ENCODE measurements around the gene JADE3.

- TF ChIP-seq, protein P1, sequence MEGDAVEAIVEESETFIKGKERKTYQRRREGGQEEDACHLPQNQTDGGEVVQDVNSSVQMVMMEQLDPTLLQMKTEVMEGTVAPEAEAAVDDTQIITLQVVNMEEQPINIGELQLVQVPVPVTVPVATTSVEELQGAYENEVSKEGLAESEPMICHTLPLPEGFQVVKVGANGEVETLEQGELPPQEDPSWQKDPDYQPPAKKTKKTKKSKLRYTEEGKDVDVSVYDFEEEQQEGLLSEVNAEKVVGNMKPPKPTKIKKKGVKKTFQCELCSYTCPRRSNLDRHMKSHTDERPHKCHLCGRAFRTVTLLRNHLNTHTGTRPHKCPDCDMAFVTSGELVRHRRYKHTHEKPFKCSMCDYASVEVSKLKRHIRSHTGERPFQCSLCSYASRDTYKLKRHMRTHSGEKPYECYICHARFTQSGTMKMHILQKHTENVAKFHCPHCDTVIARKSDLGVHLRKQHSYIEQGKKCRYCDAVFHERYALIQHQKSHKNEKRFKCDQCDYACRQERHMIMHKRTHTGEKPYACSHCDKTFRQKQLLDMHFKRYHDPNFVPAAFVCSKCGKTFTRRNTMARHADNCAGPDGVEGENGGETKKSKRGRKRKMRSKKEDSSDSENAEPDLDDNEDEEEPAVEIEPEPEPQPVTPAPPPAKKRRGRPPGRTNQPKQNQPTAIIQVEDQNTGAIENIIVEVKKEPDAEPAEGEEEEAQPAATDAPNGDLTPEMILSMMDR (IDR thresholded peaks at IDR 0.05; ENCODE audit: poor library complexity, severe bottlenecking), result no peak
- TF ChIP-seq EZH2 (IDR thresholded peaks at IDR 0.05; ENCODE audit: borderline replicate concordance, insufficient read depth, low read length, poor library complexity, severe bottlenecking) (no peak), POLR2AphosphoS5 (IDR thresholded peaks at IDR 0.05) (no peak)
These were observed 77.3 kb downstream of the JADE3 start for GRCh38 chrX:46989548-46989947.
